Type B pancreatic cell (in vitro differentiated cells): ENCODE results near the gene DOCK2. TPM values are rescaled to one million over a fixed set of nuclear protein-coding genes. Genes with fewer than 3 reads are reported as not detected.

Experiments used
- DNase-seq: peaks from one replicate; pipeline ENCODE4 v3.0.0; 2021; ENCODE audit warnings: mixed read lengths; ENCODE audit not compliant: unreplicated experiment; ENCODE audit errors: extremely low spot score
- H3K27ac Mint-ChIP-seq: 2 replicates; pipeline ENCODE4 v1.8.0; 2021; ENCODE audit warnings: mild to moderate bottlenecking, mixed read lengths
- H3K27me3 Mint-ChIP-seq: 2 replicates; pipeline ENCODE4 v1.8.0; 2021; ENCODE audit warnings: mixed read lengths
- H3K36me3 Mint-ChIP-seq: 2 replicates; pipeline ENCODE4 v1.8.0; 2021; ENCODE audit warnings: mixed read lengths
- H3K4me1 Mint-ChIP-seq: one replicate; pipeline ENCODE4 v1.8.0; 2021; ENCODE audit warnings: mixed read lengths; ENCODE audit not compliant: unreplicated experiment
- H3K4me3 Mint-ChIP-seq: 2 replicates; pipeline ENCODE4 v1.8.0; 2021; ENCODE audit warnings: mild to moderate bottlenecking, mixed read lengths
- H3K9me3 Mint-ChIP-seq: 2 replicates; pipeline ENCODE4 v1.8.0; 2021; ENCODE audit warnings: mixed read lengths
- CTCF ChIP-seq: fragments of 200-600 bp; sonication (generic); conservative IDR thresholded peaks from 2 replicates; pipeline ENCODE4 v1.5.0; 2021; ENCODE audit warnings: antibody characterized with exemption, mild to moderate bottlenecking
- total RNA-seq: library from RNA; stranded (reverse); gene quantifications from 2 replicates; pipeline ENCODE4 v1.2.1, GENCODE V29; 2021; ENCODE audit warnings: low replicate concordance

The DOCK2 gene
- total RNA-seq, 1 donor from 2014 or later = 0.82 TPM

GRCh38 chr5:169688106-169688505, 51.0 kb downstream of the DOCK2 start:
- no peak for DNase-seq
- H3K36me3 Mint-ChIP-seq = no peaks in the 10 kb centered on the region
- H3K9me3 Mint-ChIP-seq = no peaks in the 10 kb centered on the region
- peaks cover 32% of the 10 kb centered on the region for H3K27me3 Mint-ChIP-seq
- no peak overlapping the region for H3K27ac Mint-ChIP-seq
- TF ChIP-seq CTCF = no peak
- H3K4me1 Mint-ChIP-seq = no peaks in the 10 kb centered on the region
- H3K4me3 Mint-ChIP-seq = no peak overlapping the region

GRCh38 chr5:169691471-169691870, 54.4 kb downstream of the DOCK2 start:
- TF ChIP-seq CTCF = no peak
- Mint-ChIP-seq H3K36me3 (no peaks in the 10 kb centered on the region), H3K9me3 (no peaks in the 10 kb centered on the region), H3K27ac (no peak overlapping the region), H3K4me1 (no peaks in the 10 kb centered on the region), H3K4me3 (no peak overlapping the region), H3K27me3 (peaks cover 32% of the 10 kb centered on the region)
- DNase-seq = no peak

- H3K36me3 Mint-ChIP-seq = no peaks in the 10 kb centered on the region
- TF ChIP-seq CTCF = no peak
- H3K4me1 Mint-ChIP-seq = peaks cover 9% of the 10 kb centered on the region
- no peak overlapping the region for H3K27ac Mint-ChIP-seq
- no peak for DNase-seq
- no peaks in the 10 kb centered on the region for H3K9me3 Mint-ChIP-seq
- peaks cover 47% of the 10 kb centered on the region for H3K27me3 Mint-ChIP-seq
- H3K4me3 Mint-ChIP-seq = no peak overlapping the region
Observed at GRCh38 chr5:169694091-169694625, 57.1 kb downstream of the DOCK2 start.

GRCh38 chr5:169695025-169695625, 58.0 kb downstream of the DOCK2 start:
- DNase-seq = no peak
- H3K9me3 Mint-ChIP-seq = no peaks in the 10 kb centered on the region
- H3K36me3 Mint-ChIP-seq = no peaks in the 10 kb centered on the region
- no peak overlapping the region for H3K4me3 Mint-ChIP-seq
- peaks cover 40% of the 10 kb centered on the region for H3K27me3 Mint-ChIP-seq
- H3K27ac Mint-ChIP-seq = no peak overlapping the region
- no peak for TF ChIP-seq CTCF
- H3K4me1 Mint-ChIP-seq = peaks cover 9% of the 10 kb centered on the region

GRCh38 chr5:169695919-169696490, 58.9 kb downstream of the DOCK2 start:
- Mint-ChIP-seq H3K9me3 (no peaks in the 10 kb centered on the region), H3K4me1 (peaks cover 9% of the 10 kb centered on the region), H3K27ac (no peak overlapping the region), H3K36me3 (no peaks in the 10 kb centered on the region), H3K4me3 (no peak overlapping the region), H3K27me3 (peaks cover 33% of the 10 kb centered on the region)
- DNase-seq = no peak
- TF ChIP-seq CTCF = no peak
